Measurements from ENCODE around the gene P2RX4. TPM values are rescaled to one million over a fixed set of nuclear protein-coding genes. Genes with fewer than 3 reads are reported as not detected.

The P2RX4 gene
- total and polyA plus RNA-seq, 2 of the 4 experiments (the other 2 are of a cell fraction) = 9.5 to 12.6 TPM

- ATAC-seq (ENCODE audit: low read depth) (no peak), DNase-seq (no peak)
- H3K56ac ChIP-seq (ENCODE audit: extremely low read depth, insufficient read depth, low read length) = no peak overlapping the region
- no peak overlapping the region for H3K4me3 ChIP-seq (ENCODE audit: insufficient read depth, low read depth, low read length)
- H3K4ac ChIP-seq (ENCODE audit: low read depth, low read length) = no peak overlapping the region
- no peak overlapping the region for H2AFZ ChIP-seq (replicated peaks; ENCODE audit: low read length, poor library complexity)
- ChIA-PET POLR2A (ENCODE audit: unreplicated experiment) (no interaction called here), CTCF (no interaction called here)
- no TSS peak for BruUV-seq (replicated peaks)
- 93% methylated on average over 2 of the region's 10 CpGs; no CpG with 5 or more reads in 1 of the 2 experiments for WGBS, 2 experiments (ENCODE audit: extremely low coverage in 2 of 2, insufficient read length in 1 of 2)
- intact Hi-C loops (cut with micrococcal nuclease) (no loop called here), in situ Hi-C loops (cut with MboI; ENCODE audit: low sequenced_read_pairs) (no loop called here), dilution Hi-C loops (cut with HindIII; ENCODE audit: low sequenced_read_pairs, unreplicated experiment) (no loop called here)
- no peak overlapping the region for H2BK5ac ChIP-seq (ENCODE audit: low read depth, low read length, poor library complexity, severe bottlenecking)
- H2BK20ac ChIP-seq (ENCODE audit: low read depth, low read length) = no peak overlapping the region
- H3K27me3 ChIP-seq (ENCODE audit: control insufficient read depth, insufficient read depth, low read length) = no peaks in the 10 kb centered on the region
- TF ChIP-seq CEBPB (IDR thresholded peaks at IDR 0.05; ENCODE audit: low read depth, low read length) = no peak
- TF ChIP-seq FOS (IDR thresholded peaks at IDR 0.05; ENCODE audit: low read depth, low read length) = no peak
- TF ChIP-seq RAD21 (IDR thresholded peaks at IDR 0.05; ENCODE audit: low read length) = no peak
- no peak for TF ChIP-seq NFE2L2 (IDR thresholded peaks at IDR 0.05; ENCODE audit: low read depth, low read length)
- no peak for TF ChIP-seq RFX5 (IDR thresholded peaks at IDR 0.05; ENCODE audit: low read depth, low read length)
- H4K8ac ChIP-seq (ENCODE audit: low read depth in 2 of 2, low read length in 2 of 2) = no peak overlapping the region
- no peak overlapping the region for H2BK120ac ChIP-seq (ENCODE audit: low read depth, low read length)
- no peak overlapping the region for H2AK9ac ChIP-seq (replicated peaks; ENCODE audit: low read depth, low read length, poor library complexity)
- no peaks in the 10 kb centered on the region for H3K9me1 ChIP-seq (ENCODE audit: insufficient read depth, low read length)
- H3K9ac ChIP-seq (ENCODE audit: low read depth, low read length) = no peak overlapping the region
- H3K4me2 ChIP-seq (ENCODE audit: low read depth, low read length) = no peak overlapping the region
- peaks cover 45% of the 10 kb centered on the region for H3K36me3 ChIP-seq (ENCODE audit: control insufficient read depth, insufficient read depth, low read length)
- H2BK15ac ChIP-seq (ENCODE audit: low read depth, low read length) = no peak overlapping the region
- H3K14ac ChIP-seq (replicated peaks; ENCODE audit: low read depth, low read length) = no peak overlapping the region
- no peak overlapping the region for H3K18ac ChIP-seq (ENCODE audit: low read depth, low read length)
- H3K4me1 ChIP-seq (ENCODE audit: control insufficient read depth, insufficient read depth, low read length) = no peaks in the 10 kb centered on the region
- no peak overlapping the region for H3K27ac ChIP-seq (ENCODE audit: insufficient read depth, low read length)
- no peak overlapping the region for H3K23ac ChIP-seq (ENCODE audit: low read depth, low read length)
- no peaks in the 10 kb centered on the region for H3K79me1 ChIP-seq (ENCODE audit: low read depth in 1 of 2, low read length in 2 of 2)
- no peak overlapping the region for H2AK5ac ChIP-seq (ENCODE audit: low read depth, low read length)
- H4K5ac ChIP-seq (ENCODE audit: low read depth, low read length) = no peak overlapping the region
- H4K20me1 ChIP-seq (ENCODE audit: insufficient read depth, low read length) = no peaks in the 10 kb centered on the region
- H4K91ac ChIP-seq (ENCODE audit: insufficient read depth, low read depth, low read length) = no peak overlapping the region
- no peaks in the 10 kb centered on the region for H3K9me3 ChIP-seq (ENCODE audit: control insufficient read depth, insufficient read depth, low read length)
These were observed 53.4 kb downstream of the P2RX4 start for GRCh38 chr12:121263206-121263935.
